Inferior parietal cortex (tissue), 1 donor: ENCODE data around the gene MAPK4.

Source experiments
- DNase-seq: peaks from one replicate; pipeline ENCODE4 v3.0.0-alpha.2; 2016; ENCODE audit errors: extremely low spot score

The MAPK4 gene

DNA sequence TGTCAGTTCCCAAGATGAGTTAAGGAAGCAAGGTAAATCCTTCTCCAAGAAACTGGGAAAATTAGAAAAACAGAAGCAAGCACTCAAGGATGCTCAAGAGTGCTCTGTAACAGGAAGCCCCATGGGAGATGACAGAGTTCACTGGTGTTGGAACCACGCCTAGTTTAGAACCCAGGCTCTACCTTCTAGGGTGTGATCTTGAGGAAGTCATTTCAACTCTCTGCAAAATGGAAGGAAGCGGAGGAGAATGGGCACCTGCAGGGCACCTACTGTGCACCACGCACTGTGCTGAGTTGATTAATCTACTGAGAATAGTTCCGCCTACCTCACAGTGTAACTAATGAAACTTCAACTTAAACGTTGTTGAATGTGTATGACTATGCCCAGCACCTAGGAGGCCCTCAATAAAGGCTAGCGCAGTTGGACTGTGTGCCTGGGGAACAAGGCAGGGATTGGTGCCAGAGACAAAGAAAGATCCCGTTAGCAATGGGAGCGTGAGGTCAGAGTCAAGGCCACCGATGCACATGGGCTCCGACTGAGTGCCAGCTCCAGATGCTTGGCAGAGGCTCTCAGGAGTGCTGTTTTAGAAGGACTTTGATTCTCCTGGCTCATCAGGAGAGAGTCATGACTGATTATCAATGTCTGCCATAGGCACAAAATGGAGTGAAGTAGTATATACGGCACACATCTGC, 93.7 kb downstream of the MAPK4 start:
- no peak for DNase-seq

DNA sequence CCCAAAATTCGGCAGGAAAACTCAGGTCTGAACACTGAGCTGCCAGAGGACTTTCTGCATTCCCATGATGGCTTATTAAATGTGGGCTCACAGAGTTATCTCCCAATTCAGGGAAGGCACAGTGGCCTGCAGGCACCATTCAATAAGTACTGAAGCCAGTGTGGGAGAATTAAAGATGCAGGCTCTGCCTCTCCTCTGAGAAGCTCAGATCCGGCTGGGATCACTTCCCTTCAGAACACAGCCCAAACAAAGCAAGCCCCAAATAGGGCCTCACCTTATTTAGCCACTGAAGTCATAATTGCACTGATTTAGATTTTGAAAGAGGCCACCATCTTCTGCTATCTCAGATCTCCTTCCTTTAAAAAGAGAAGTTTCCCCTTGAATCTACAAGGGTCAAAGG, 94.3 kb downstream of the MAPK4 start:
- no peak for DNase-seq

DNA sequence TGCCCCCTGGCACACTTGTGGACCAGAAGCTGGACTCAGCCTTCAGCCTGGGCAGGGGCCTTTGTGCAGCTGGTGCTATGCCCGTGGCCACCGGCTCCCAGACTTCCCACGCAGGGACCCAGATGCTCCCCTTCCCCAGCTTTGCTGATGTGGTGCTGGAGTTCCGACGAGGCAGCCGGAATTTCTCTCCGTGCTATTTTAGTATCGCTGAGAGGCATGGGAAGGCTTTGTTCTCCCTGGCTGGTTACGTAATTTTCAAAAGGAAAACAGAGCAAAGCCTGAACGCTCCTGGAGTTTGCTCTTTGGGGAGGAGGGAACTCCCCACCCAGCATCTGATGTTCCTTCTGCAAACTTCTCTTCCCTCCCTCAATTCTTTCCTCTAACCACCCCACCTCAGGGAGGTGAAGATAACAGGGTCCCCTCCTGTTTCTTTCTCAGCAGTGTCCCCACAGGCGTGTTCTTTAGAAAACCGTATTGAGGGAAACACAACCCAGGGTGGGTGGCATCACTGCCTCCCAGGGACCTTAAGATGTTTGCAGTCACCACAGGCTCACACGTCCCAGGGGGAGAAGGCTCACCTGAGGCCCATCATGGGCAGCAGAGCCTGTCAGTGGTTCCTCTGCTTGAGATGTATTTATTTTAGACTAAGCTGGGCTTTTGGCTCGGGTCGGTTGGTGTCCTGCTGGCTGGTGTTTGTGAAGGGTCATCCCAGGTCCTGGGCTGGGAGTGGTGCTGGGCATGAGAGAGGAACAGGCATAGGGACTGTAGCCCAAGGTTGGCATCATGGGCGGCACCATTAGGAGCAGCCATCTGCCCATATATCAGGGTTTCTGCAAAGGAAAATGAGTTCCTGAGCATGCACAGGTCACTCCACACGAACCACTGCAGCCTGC, 95.0 kb downstream of the MAPK4 start:
- DNase-seq: peak; percentile 73

DNA sequence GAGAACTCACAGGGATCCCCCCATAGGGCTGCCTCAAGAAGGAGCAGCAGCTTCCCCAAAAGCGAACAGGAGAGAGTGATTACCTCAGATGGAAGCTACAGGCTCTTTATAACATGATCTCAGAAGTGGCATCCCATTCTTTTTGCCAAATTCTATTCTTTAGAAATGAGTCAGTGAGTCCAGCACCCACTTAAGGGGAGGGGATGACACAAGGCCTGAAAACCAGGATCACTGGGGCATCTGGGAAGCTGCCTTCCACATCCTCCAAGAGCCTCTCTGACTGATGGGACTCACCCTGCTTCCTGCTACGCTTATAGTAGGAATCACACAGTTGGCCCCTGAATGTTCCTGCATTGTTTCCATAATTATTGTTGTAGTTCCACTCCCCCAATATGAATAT, 96.5 kb downstream of the MAPK4 start:
- DNase-seq: no peak

DNA sequence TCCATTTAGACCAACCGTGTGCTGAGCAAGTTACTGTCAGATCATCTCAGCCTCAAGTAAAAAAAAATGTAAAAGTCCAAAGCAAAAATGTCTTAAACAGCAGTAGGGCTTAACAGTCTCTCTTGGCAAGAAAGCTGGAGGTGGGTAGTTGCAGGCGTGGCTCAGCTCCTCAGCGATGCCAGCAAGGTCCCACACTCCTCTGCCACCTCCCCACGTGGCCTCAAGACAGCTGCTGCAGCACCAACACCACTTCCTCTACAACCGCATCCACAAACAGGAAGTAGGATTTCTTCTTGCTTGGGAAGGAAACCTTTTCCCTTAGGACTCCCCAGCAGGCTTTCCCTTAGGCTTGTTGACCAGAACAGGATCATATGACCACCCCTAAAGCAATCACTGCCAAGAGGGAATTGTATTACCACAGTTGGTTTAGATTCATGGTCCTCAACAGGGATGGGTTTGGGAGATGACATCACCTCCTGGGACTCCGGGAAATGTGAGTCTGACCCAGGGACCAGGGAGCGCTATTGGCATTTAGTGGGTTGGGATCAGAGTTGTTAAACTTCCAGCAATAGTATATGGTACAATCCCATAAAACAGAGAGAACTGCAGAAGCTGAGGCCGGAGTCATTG, 97.1 kb downstream of the MAPK4 start:
- no peak for DNase-seq

DNA sequence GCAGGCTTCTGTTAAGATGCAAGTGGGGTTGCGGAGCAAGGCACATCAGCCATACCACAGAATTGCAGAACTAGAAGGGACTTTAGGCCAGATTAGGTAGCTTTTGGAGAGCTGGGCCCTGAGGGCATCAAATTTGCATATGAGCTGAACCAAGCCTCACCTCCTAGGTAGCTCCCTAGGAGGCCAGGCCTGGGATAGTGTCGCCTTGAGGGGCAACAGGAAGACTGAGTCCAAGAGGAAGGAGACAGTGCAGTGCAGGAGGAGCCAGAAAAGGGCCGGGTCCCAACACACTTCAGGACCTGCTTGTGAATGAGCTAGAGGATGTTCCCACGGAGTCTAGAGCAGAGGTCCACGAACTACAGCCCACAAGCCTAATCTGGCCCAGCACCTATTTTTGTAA, 98.7 kb downstream of the MAPK4 start:
- DNase-seq: no peak

DNA sequence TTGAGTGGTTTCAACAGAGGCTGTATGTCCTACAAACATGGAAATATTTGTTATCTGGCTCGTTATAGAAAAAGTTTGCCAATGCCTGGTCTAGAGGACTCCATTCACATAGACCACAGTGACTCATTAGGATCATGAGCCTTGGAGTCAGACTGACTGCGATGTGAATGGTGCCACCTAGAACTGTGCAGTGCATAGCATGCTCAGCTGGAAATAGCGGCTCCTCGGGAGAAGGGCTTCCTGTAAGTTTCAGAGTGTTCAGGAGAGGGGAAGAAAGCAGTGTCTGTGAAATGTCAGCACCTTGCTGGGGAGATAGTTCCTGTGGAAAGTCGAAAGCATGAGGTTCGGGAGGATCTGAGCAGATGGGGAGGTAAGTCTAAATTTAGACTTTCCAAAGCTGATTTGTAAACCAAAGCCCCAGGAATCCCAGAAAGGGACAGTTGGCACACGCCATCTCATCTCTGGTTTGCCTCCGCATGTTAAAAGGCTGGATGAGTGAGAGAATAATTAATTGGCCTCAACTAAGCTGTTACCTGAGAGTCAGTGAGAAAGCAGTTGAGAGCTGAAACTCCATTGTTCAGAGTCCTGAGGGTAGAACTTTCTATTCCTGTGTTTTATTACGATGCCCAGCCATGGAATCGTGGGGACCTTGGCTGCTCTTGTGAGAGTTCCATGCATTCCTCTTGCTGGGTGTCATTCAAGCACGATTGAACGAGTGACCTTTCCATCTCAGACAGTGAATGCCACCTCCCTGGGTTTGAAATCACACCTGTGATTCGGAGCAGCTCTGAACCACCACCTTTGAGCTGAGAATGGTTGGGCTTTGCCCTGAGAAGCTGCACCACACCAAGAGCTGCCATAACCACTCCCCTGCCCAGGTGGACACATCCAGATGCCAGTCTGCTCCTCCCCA, 99.5 kb downstream of the MAPK4 start:
- no peak for DNase-seq

DNA sequence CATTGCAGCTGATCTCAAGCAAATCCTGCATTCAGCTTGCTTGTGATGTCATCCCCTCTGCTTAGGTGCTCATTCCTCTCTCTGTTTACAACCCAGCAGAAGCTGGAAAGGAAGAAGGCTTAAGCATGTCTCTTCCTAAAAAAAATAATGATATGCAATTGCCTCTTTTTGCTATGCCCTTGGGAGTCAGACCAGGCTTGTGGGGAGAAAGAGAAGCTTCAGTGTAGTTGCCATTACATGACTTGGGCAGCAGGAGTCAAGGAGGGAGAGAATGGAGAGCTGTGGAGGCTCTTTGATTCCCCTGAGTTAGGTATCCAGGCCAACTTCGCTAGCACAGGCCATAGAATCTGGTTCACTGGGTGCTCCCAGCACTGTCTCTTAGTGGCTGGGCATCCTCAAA, 101.1 kb downstream of the MAPK4 start:
- no peak for DNase-seq

DNA sequence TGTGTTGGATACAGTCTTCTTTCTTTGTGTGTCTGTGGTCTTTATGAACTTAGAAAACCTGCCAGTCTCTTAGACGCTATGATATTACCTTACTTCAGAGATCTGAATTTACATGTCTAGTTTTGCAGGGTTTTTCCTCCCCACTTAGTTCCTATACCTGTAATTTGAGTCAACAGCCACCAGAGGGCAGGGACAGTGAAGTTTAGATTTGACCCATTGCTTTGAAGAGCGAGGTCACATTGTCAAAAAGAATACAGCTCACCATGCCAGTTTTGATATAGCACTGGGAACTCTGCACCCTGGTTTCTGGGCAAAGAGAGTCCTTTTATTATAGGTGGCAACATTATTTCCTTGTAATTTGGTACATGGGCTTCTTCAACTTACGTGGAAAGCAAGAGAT, 102.3 kb downstream of the MAPK4 start:
- no peak for DNase-seq

DNA sequence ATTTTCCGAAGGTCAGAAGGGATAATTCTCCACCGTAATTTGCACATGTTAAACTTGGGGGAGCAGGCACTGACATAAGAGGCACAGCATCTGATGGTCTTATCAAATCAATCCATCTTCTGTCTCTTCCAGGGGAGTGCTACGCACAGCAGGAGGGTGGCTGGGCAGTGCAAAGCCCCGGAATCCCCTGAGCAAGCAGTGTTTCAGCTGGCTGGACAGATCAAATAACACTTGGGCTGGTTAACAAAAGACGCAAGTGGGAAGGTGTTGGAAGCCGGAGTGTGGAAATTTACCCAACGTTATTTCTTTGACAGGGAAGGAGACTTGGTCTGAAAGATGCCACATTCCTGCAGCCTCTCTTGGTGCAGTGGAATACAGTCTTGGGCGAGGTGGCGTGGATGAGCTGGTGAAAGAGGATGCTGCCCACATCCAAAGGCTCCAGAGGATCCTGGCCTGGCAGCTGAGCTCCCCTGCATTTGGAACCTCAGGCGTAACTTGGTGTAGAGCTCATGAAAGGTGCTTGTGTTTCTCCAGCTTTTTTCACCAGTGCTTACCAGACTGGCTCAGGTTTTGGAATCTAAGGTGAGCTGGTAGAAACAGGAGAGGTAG, 103.0 kb downstream of the MAPK4 start:
- DNase-seq: no peak

DNA sequence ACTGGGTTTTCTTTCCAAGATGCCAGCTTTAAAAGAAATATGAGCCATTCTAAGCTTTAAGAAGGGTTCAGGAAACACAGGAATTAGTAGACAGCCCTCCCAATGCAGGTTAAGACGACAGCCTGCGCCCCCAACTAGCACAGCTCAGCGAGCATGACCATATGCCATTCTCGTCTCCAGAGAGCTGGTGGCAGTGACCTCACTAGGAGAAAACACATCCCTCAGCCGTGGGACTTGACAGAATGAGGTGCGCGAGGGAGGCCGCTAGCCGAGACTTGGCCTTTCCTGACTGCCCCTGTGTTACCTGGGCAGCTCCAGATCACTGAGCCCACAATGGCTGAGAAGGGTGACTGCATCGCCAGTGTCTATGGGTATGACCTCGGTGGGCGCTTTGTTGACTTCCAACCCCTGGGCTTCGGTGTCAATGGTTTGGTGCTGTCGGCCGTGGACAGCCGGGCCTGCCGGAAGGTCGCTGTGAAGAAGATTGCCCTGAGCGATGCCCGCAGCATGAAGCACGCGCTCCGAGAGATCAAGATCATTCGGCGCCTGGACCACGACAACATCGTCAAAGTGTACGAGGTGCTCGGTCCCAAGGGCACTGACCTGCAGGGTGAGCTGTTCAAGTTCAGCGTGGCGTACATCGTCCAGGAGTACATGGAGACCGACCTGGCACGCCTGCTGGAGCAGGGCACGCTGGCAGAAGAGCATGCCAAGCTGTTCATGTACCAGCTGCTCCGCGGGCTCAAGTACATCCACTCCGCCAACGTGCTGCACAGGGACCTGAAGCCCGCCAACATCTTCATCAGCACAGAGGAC, 103.9 kb downstream of the MAPK4 start:
- DNase-seq: no peak

DNA sequence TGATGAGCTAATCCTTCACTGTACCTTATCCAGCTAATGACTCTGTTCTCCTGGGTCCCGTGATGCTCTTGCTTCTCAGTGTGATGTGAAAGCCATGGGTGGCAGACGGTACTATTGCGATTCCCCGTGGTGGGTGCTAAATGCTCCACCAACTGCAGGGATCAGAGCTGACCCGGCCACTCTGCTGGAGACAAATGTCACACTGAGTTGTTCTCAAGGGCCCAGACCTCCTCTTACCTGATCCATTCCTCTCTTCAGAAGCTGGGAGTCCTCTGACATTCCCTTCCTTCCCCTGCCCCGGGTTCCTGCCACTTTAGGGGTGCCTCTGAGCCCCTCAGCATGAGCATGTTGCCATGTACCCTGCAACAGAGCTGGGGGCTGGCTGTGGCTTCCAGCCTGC, 105.1 kb downstream of the MAPK4 start:
- no peak for DNase-seq

DNA sequence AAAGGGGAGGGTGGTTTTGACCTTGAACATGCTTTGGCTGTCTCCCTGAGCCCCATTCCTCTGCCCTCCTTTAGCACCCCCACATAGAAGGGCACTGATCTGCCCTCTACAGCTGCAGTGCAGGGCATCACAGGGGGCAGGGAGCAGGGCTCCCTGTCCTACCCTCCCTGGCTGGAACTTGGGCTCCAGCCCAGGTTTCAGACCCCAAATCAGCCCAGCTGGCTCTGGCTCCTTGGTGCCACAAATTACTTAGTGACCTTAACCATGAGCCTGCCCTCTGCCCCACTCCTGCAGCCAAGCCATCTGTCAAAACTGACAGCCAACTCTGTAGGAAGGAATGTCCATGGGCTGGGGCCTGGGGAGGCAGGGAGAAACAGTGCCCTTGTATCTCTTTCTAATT, 105.6 kb downstream of the MAPK4 start:
- no peak for DNase-seq

DNA sequence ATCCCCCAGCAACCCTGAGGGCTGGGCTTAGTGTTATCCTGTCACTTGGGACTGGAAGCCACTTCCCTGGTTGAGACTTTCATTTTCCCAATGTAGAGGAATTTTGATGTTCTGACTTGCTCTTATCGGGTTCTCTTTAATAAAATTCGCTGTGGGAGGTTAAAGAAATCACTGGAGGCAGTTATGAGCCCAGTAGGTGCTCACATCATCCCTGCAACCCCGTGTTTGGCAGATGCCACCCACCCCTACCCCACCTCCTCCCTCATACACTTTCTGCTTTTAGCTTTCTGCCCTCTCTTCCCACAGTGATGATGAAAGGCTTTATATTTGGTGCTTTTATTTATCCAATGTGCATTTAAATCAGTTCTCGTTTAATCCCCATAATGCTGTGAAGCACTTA, 106.6 kb downstream of the MAPK4 start:
- DNase-seq: no peak

DNA sequence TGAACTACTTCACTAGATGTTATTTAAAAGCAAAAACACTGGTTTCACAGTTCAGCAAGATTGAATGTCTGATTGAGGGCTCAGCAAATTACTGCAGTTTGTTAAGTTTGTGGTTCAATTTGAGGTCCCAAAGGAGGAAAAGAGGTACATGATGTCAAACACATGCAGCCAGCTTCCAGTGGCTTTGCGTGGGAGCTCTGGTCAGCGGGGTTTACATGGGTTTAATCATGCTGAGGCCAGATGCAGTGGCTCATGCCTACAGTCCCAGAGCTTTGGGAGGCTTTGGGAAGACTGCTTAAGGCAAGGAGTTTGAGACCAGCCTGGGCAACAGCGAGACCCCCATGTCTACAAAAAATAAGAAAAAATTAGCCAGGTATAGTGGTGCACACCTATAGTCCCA, 111.5 kb downstream of the MAPK4 start:
- no peak for DNase-seq

DNA sequence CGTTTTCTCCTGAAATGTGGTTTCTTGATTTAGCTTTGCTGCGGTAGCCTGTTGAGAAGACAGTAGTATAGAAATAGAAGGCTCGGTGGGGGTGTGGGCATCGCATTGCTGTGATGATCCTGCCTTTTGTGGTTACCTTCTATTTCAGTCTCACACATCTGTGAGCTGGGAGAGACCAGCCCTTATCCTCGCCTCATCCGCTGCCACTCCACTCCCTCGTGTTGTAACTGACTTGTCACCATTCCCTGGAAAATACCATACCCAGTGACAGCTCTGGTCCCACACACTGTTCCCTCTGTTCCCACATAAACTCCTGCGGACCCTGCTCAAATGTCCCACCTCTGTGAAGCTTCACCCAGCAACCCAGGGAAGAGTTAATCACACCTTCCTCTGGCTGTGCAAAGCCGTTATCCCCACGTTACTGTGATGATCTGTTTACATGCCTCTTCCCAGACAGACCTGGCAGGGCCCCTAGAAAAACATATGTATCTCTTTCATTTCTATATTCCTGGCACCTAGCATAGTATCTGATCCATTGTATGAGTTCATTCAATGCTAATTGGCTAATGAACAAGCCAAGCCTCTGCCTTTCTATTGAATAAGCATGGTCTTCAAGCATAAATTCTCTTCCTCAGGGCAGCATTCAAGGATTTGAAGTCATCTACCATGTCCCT, 114.6 kb downstream of the MAPK4 start:
- DNase-seq: no peak

DNA sequence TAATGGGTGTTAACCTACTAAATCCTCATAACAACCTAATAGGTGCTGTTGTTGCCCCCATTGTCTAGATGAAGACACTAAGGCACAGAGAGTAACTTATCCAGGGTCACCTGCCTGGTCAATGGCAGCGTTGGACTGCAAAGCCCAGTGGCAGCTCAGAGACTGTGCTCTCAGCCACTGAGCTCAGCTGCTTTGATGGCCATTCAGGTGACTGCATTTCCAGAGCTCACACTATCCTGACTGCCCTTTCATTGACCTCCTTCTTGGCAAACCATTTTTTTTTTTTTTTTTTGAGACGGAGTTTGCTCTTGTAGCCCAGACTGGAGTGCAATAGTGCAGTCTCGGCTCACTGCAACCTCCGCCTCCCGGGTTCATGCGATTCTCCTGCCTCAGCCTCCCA, 115.2 kb downstream of the MAPK4 start:
- no peak for DNase-seq

DNA sequence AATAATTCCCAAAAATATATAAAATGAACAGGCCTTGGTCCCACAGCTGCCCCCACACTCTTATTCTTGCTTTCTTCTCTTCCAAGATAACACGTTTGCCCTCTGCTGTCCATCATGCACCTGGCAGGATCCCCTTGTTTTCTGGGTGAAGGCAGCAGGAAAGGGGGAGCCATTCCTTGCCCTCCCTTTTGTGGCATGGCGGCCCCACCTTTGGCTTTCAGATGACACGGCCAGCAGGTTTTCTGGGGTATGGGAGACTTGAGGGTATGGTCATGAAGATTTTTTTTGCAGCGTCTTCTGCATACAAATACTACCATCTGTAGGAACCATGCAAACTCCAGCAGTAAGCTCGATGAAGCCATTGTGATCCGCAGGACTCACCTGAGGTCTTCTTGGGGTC, 118.8 kb downstream of the MAPK4 start:
- DNase-seq: no peak

DNA sequence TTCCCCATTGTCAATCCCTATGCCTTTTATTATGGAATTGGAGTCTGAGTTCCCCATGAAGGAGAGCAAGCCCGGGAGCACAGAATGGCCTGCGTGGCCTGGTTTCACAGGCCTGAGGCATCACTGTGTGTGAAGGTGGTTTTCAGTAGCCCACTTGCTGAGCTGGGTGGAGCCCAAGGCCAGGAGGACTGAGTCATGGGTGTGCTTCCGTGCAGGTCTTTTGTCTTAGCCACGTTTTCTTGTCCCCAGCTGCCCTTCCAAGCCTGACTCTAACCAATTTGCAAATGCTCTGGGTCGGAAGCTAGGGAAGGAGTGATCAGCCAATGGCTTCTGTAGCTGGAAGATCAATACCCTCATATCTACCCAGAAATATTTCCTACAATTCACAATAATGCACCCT, 119.2 kb downstream of the MAPK4 start:
- no peak for DNase-seq

DNA sequence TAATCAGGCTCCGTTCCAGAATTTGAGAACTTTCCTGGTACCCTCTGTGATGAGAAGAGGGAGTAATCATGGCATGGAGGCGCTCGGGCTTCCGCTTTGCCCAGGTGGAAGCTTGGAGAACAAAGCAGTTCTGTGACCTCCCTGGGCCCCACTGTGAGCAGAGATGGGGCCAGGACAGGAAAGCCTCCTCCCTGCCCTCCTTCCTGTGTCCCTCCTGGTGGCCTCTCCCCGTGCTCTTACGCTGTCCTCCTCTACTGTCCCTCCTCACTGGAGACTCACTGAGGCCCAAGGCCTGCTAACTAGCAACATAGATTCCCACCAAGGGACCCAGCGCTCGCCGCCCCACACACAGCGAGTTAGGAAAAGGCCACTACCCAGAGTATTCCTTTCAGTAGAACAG, 119.8 kb downstream of the MAPK4 start:
- DNase-seq: no peak
